ENCODE data around the gene PGP. TPM values are rescaled to one million over a fixed set of nuclear protein-coding genes. Genes with fewer than 3 reads are reported as not detected.

Gene PGP
- total and polyA plus RNA-seq, 2 of the 4 experiments (the other 2 are of a cell fraction): 4.1 to 9.4 TPM

DNA sequence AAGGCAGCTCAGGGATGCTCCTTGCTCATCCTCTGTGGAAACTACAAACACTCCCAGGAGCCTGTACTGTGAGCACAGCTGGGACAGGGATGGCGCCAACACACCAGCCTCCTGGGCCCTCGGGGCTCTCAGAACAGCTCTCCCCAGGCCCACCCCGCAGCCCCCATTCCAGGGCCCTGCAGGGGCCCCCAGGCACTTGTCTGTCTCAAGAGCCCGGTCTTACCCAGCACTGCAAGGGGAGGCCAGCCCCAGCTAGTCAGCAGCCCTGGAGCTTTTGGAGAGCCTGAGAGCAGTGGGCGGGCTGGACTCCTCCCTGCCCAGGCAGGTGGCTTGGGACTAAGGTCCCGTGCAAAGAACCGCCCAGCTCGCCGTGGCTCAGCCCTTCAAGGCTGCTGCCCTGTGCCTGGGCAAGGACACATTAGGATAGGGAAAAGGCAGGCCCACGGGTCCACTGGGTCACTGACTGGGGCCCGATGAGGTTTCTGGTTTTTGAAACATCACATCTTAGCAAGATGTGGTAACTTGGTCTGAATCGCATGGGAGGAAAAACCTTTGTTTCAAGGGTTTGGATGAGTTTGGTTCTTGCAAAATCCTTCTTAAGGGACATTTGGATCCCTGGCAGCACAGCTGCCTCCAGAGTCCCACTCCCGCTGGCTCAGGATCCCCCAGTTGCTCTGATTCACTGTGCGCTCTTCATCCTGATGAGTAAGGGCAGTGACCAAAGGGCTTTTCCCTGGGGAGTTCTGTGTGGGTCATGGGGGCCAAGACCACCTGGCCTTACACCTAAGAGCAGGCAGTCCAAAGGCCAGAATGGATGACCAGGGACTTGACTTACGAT lies 24.4 kb upstream of the PGP start (continued):
- no peak for TF ChIP-seq MAFK (IDR thresholded peaks at IDR 0.05; ENCODE audit: low read depth, low read length)
- no peak for TF ChIP-seq NFE2L2 (IDR thresholded peaks at IDR 0.05; ENCODE audit: low read depth, low read length)

DNA sequence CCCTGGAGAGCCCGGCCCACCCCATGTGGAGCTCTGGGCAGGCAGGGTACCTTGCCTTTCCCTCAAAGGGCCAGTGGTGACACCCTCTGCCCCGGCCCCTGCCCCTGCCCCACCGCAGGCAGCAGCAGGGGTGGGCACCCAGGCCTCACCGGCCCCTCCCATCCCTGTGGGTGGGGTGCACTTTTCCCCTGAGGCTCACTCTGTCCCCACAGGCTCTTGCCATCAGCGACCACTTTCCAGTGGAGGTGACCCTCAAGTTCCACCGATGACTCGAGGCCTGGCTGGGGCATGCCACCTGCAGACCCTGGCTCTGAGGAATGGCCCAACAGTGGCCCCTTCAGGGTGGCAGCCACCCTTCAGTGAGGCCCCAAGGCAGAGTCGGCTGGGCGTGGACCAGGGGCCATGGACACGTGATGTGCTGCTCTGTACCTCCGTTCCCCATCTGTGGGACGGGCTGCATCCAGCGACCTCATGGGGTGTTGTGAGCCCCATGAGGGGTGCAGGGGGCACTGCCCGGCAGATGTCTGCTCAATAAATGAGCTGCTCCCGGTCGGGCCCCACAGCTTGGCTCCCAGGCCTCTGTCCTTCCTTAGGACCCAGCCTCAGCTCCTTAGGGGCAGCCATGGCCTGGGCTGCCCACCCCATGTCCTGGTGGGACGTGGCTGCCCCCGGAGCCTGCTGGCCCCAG lies 23.7 kb upstream of the PGP start:
- Histone ChIP-seq H3K4me3 (ENCODE audit: insufficient read depth, low read depth, low read length) (no peak overlapping the region), H3K4me1 (ENCODE audit: control insufficient read depth, insufficient read depth, low read length) (peaks cover 5% of the 10 kb centered on the region; the same call in 1 of the 2 replicates), H3K14ac (replicated peaks; ENCODE audit: low read depth, low read length) (no peak overlapping the region), H3K9ac (ENCODE audit: low read depth, low read length) (no peak overlapping the region), H2BK5ac (ENCODE audit: low read depth, low read length, poor library complexity, severe bottlenecking) (no peak overlapping the region), H3K79me1 (ENCODE audit: low read depth in 1 of 2, low read length in 2 of 2) (no peaks in the 10 kb centered on the region), H3K23ac (ENCODE audit: low read depth, low read length) (no peak overlapping the region), H3K27ac (ENCODE audit: insufficient read depth, low read length) (no peak overlapping the region), H3K56ac (ENCODE audit: extremely low read depth, insufficient read depth, low read length) (no peak overlapping the region), H2BK15ac (ENCODE audit: low read depth, low read length) (no peak overlapping the region), H2AFZ (replicated peaks; ENCODE audit: low read length, poor library complexity) (no peak overlapping the region), H2BK20ac (ENCODE audit: low read depth, low read length) (no peak overlapping the region), H4K8ac (ENCODE audit: low read depth in 2 of 2, low read length in 2 of 2) (no peak overlapping the region), H3K18ac (ENCODE audit: low read depth, low read length) (no peak overlapping the region), H4K20me1 (ENCODE audit: insufficient read depth, low read length) (peaks cover 14% of the 10 kb centered on the region), H4K5ac (ENCODE audit: low read depth, low read length) (no peak overlapping the region), H3K27me3 (ENCODE audit: control insufficient read depth, insufficient read depth, low read length) (peaks cover 9% of the 10 kb centered on the region), H2BK120ac (ENCODE audit: low read depth, low read length) (no peak overlapping the region), H3K4me2 (ENCODE audit: low read depth, low read length) (no peak overlapping the region), H3K36me3 (ENCODE audit: control insufficient read depth, insufficient read depth, low read length) (peaks cover 36% of the 10 kb centered on the region), H4K91ac (ENCODE audit: insufficient read depth, low read depth, low read length) (no peak overlapping the region), H3K9me3 (ENCODE audit: control insufficient read depth, insufficient read depth, low read length) (no peaks in the 10 kb centered on the region), H3K9me1 (ENCODE audit: insufficient read depth, low read length) (no peaks in the 10 kb centered on the region), H2AK5ac (ENCODE audit: low read depth, low read length) (no peak overlapping the region), H3K4ac (ENCODE audit: low read depth, low read length) (no peak overlapping the region), H2AK9ac (replicated peaks; ENCODE audit: low read depth, low read length, poor library complexity) (no peak overlapping the region)
- ChIA-PET POLR2A (ENCODE audit: unreplicated experiment) (interaction anchor here (0.6 kb wide), 1 partner anchor 13 kb away, joined by 10 read pairs; no protein-coding TSS in a partner anchor), CTCF (interaction anchor here (1.1 kb wide), 1 partner anchor 13 kb away, joined by 3 read pairs; the partner anchor contains the start of gene ECI1)
- 59% methylated on average over 11 of the region's 18 CpGs; no CpG with 5 or more reads in 1 of the 2 experiments for WGBS, 2 experiments (ENCODE audit: extremely low coverage in 2 of 2, insufficient read length in 1 of 2)
- dilution Hi-C loops (cut with HindIII; ENCODE audit: low sequenced_read_pairs, unreplicated experiment) (no loop called here), in situ Hi-C loops (cut with MboI; ENCODE audit: low sequenced_read_pairs) (no loop called here), intact Hi-C loops (cut with micrococcal nuclease) (no loop called here)
- no peak for TF ChIP-seq MXI1 (IDR thresholded peaks at IDR 0.05; ENCODE audit: borderline replicate concordance, low read depth, low read length)
- TF ChIP-seq POLR2A (IDR thresholded peaks at IDR 0.05; ENCODE audit: low read depth, low read length): no peak
- TF ChIP-seq RAD21 (IDR thresholded peaks at IDR 0.05; ENCODE audit: low read length): no peak
- no peak for TF ChIP-seq NFE2L2 (IDR thresholded peaks at IDR 0.05; ENCODE audit: low read depth, low read length)
- TF ChIP-seq CHD1 (IDR thresholded peaks at IDR 0.05; ENCODE audit: low read depth, low read length): no peak
- no peak for TF ChIP-seq RFX5 (IDR thresholded peaks at IDR 0.05; ENCODE audit: low read depth, low read length)
- TF ChIP-seq, protein P1, sequence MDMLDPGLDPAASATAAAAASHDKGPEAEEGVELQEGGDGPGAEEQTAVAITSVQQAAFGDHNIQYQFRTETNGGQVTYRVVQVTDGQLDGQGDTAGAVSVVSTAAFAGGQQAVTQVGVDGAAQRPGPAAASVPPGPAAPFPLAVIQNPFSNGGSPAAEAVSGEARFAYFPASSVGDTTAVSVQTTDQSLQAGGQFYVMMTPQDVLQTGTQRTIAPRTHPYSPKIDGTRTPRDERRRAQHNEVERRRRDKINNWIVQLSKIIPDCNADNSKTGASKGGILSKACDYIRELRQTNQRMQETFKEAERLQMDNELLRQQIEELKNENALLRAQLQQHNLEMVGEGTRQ (IDR thresholded peaks at IDR 0.05; ENCODE audit: low read depth, low read length): no peak
- no peak for TF ChIP-seq MAFK (IDR thresholded peaks at IDR 0.05; ENCODE audit: low read depth, low read length)
- TF ChIP-seq, protein P2, sequence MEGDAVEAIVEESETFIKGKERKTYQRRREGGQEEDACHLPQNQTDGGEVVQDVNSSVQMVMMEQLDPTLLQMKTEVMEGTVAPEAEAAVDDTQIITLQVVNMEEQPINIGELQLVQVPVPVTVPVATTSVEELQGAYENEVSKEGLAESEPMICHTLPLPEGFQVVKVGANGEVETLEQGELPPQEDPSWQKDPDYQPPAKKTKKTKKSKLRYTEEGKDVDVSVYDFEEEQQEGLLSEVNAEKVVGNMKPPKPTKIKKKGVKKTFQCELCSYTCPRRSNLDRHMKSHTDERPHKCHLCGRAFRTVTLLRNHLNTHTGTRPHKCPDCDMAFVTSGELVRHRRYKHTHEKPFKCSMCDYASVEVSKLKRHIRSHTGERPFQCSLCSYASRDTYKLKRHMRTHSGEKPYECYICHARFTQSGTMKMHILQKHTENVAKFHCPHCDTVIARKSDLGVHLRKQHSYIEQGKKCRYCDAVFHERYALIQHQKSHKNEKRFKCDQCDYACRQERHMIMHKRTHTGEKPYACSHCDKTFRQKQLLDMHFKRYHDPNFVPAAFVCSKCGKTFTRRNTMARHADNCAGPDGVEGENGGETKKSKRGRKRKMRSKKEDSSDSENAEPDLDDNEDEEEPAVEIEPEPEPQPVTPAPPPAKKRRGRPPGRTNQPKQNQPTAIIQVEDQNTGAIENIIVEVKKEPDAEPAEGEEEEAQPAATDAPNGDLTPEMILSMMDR (conservative IDR thresholded peaks at IDR 0.05; ENCODE audit: low read depth, low read length): no peak
- no peak for TF ChIP-seq FOS (IDR thresholded peaks at IDR 0.05; ENCODE audit: low read depth, low read length)
- TF ChIP-seq CEBPB (IDR thresholded peaks at IDR 0.05; ENCODE audit: low read depth, low read length): no peak
- TF ChIP-seq BHLHE40 (IDR thresholded peaks at IDR 0.05; ENCODE audit: low read depth, low read length): no peak
- no TSS peak for BruUV-seq (replicated peaks)
- ATAC-seq (ENCODE audit: low read depth) (no peak), DNase-seq (no peak)
